ENCODE data around the gene FCMR. TPM values are rescaled to one million over a fixed set of nuclear protein-coding genes. Genes with fewer than 3 reads are reported as not detected.

Gene FCMR, protein sequence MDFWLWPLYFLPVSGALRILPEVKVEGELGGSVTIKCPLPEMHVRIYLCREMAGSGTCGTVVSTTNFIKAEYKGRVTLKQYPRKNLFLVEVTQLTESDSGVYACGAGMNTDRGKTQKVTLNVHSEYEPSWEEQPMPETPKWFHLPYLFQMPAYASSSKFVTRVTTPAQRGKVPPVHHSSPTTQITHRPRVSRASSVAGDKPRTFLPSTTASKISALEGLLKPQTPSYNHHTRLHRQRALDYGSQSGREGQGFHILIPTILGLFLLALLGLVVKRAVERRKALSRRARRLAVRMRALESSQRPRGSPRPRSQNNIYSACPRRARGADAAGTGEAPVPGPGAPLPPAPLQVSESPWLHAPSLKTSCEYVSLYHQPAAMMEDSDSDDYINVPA
- not detected in 3 replicates for total RNA-seq
- long read RNA-seq: 0 reads

DNA sequence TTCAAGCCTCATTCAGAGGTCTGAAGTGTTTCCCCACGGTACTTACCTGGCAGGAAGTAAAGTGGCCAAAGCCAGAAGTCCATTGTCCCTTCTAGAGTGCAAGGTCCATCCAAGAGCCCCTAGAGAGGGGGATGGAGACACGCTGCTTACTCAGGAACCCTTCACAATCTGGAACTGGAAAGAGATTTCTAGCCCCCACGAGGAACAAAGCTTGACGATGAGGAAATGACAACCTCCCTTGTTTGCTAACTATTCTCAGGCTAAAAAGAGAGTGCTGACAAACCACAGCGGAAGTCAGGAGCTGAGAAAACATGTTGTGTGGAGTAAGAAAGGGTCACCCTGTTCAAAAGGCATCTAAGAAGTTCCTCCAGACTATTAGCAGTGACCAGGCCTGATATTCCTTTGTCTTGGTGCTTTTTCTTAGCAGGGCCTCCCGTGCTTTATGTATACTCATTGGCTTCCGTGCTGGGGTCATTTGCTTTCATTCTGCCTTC is at the start of gene FCMR:
Gene FCMR (minus strand): TSS at position 170 of the 494 bp plus-strand sequence. CDS start 87 bp downstream, at position 83.
- H3K4me3 Mint-ChIP-seq (ENCODE audit: unreplicated experiment): no peak within 1 kb of the TSS
- H3K36me3 Mint-ChIP-seq (ENCODE audit: low read depth): no peaks in the 10 kb centered on the region
- H3K4me1 Mint-ChIP-seq (ENCODE audit: low read depth): no peaks in the 10 kb centered on the region
- no peak for DNase-seq (ENCODE audit: low spot score)
- H3K27ac Mint-ChIP-seq (ENCODE audit: unreplicated experiment): no peak within 1 kb of the TSS
- H3K27me3 Mint-ChIP-seq (ENCODE audit: low read depth): peaks cover 4% of the 10 kb centered on the region
- H3K9me3 Mint-ChIP-seq (ENCODE audit: low read depth): no peaks in the 10 kb centered on the region
- no peak for TF ChIP-seq CTCF (IDR thresholded peaks at IDR 0.05)

DNA sequence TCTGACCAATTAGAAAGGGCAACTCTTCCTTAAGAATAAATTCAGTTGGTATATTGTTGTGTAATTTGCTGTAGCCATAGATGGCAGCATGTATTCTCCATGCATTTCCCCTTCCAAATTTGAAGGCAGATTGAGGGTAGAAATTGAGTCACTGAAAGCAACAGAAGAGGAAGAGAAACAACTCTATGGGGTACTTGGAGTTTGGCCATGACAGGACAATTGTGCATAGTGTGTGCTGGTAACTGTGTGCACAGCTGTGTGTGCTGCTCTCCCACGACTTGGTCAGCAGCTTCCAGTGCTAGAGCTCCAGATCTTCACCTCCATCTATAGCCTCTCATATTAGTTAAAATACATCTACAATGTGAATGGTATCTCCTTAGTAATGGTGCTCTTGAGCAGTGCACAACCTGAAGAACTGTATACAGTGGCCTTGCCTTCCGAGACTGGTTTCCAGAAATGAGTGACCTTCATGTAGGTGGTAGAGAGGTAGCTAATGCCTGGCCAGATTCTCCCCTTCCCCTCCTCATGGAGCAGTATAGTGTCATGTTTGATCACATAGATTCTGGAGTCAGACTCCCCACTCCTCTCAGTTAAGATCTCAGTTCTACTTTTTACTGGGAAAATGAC is 49.4 kb upstream of the FCMR start:
- no peaks in the 10 kb centered on the region for H3K9me3 Mint-ChIP-seq (ENCODE audit: low read depth)
- H3K36me3 Mint-ChIP-seq (ENCODE audit: low read depth): no peaks in the 10 kb centered on the region
- H3K27ac Mint-ChIP-seq (ENCODE audit: unreplicated experiment): no peak overlapping the region
- no peak overlapping the region for H3K4me3 Mint-ChIP-seq (ENCODE audit: unreplicated experiment)
- TF ChIP-seq CTCF (IDR thresholded peaks at IDR 0.05): no peak
- no peaks in the 10 kb centered on the region for H3K4me1 Mint-ChIP-seq (ENCODE audit: low read depth)
- DNase-seq (ENCODE audit: low spot score): no peak
- H3K27me3 Mint-ChIP-seq (ENCODE audit: low read depth): peaks cover 49% of the 10 kb centered on the region

DNA sequence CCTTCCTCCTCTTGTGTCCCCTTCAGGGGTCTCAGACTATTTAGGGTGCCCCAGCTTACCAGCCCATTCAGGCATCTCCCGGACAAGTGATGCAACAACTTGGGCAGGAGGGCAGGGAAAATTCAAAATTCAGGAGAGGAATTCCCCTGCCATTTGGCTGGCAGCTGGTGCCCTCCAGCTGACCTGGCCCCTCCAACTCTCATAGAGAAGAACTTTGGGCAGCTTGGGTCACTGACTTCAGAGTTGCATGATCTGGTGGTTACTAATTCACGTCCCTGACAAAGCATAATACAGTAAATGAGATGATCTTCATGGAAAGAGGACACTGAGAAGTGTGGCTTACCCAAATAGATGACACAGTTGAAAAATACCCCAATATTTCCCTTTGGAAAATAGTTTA is 48.7 kb upstream of the FCMR start, which contains the start of gene FCAMR:
Gene FCAMR (minus strand): TSS at position 15 of the 400 bp plus-strand sequence. CDS start 335 bp downstream, outside the sequence.
- no peaks in the 10 kb centered on the region for H3K36me3 Mint-ChIP-seq (ENCODE audit: low read depth)
- H3K27me3 Mint-ChIP-seq (ENCODE audit: low read depth): peaks cover 51% of the 10 kb centered on the region
- H3K4me3 Mint-ChIP-seq (ENCODE audit: unreplicated experiment): no peak within 1 kb of the TSS
- H3K27ac Mint-ChIP-seq (ENCODE audit: unreplicated experiment): no peak within 1 kb of the TSS
- H3K4me1 Mint-ChIP-seq (ENCODE audit: low read depth): no peaks in the 10 kb centered on the region
- TF ChIP-seq CTCF (IDR thresholded peaks at IDR 0.05): no peak
- no peak for DNase-seq (ENCODE audit: low spot score)
- H3K9me3 Mint-ChIP-seq (ENCODE audit: low read depth): no peaks in the 10 kb centered on the region

DNA sequence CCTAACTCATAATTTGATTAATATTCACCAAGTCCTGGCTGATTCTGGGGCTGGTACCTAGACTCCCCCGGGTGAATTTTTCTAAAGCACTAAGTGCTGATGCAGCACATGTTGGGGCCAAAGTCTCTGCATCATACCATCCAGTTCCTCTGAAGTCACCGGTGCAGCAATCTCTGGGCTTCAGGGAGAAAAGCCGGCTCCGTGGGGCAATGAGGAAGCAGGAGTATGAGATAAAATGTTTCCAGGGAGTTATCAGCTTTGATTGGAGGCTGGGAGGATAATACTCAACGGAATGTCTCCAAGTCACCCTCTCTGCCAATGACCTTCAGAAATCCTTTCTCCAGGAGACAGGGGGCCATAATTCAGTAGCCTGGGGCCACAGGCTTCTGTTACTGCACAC is 47.3 kb upstream of the FCMR start:
- Mint-ChIP-seq H3K27ac (ENCODE audit: unreplicated experiment) (no peak overlapping the region), H3K36me3 (ENCODE audit: low read depth) (no peaks in the 10 kb centered on the region), H3K9me3 (ENCODE audit: low read depth) (no peaks in the 10 kb centered on the region), H3K27me3 (ENCODE audit: low read depth) (peaks cover 53% of the 10 kb centered on the region), H3K4me3 (ENCODE audit: unreplicated experiment) (no peak overlapping the region), H3K4me1 (ENCODE audit: low read depth) (no peaks in the 10 kb centered on the region)
- no peak for DNase-seq (ENCODE audit: low spot score)
- no peak for TF ChIP-seq CTCF (IDR thresholded peaks at IDR 0.05)

DNA sequence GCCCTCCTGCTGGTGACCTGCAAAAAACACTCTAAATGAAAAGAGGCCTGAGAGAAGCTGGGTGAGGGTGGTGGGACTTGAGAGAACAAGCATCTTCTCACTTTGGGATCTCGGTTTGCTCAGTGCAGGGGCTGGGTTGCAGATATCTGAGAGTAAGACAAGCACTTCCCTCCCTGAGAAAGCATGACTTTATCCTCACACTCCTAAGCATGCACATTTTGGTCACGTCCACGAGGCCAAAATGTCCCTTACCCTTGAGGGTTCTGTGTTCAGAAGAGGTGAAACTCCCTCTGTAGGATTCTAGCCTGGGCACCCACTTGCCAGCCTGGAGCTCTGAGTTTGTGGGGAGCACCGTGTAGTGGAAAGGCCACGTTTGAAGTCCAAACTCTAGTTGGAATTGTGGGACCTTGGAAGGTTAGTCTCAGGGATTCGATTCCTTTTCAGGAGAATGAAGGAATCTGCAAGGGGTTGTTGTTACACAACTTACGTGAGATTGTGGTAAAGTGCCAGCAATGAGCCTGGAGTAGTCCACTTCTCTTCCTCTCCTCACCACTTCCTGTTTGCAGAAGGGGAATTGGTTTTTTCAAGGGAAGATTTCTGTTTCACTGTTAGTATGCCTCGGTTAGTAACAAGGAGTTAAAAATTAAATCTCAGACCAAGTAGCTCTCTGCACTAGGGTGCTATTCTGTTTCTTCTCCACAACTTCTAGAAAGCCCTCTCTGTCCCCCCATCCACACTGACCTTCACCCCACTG is 45.5 kb upstream of the FCMR start:
- peaks cover 40% of the 10 kb centered on the region for H3K27me3 Mint-ChIP-seq (ENCODE audit: low read depth)
- H3K36me3 Mint-ChIP-seq (ENCODE audit: low read depth): no peaks in the 10 kb centered on the region
- no peak for DNase-seq (ENCODE audit: low spot score)

More for the DNA sequence above, 45.5 kb upstream of the FCMR start:
- Mint-ChIP-seq H3K27ac (ENCODE audit: unreplicated experiment) (no peak overlapping the region), H3K4me1 (ENCODE audit: low read depth) (no peaks in the 10 kb centered on the region), H3K9me3 (ENCODE audit: low read depth) (no peaks in the 10 kb centered on the region), H3K4me3 (ENCODE audit: unreplicated experiment) (no peak overlapping the region)
- TF ChIP-seq CTCF (IDR thresholded peaks at IDR 0.05): no peak
